Hippocampal formation (tissue), 2 donors: ENCODE data around the gene MIB1.
"Not testable (repeated sequence)": the region's sequence is repeated elsewhere in the genome, so short reads cannot be mapped to it uniquely, and the experiment has no call there.

Source experiments
- DNase-seq, 2 donors: peaks; one replicate each; lab custom pipeline; 2025; lab: John Stamatoyannopoulos, UW

MIB1 gene

GRCh38 chr18:21743166-21743832 is 2.7 kb downstream of the MIB1 start:
- no peak for DNase-seq

- no peak for DNase-seq
Observed at GRCh38 chr18:21745231-21745630, 4.6 kb downstream of the MIB1 start.

DNA sequence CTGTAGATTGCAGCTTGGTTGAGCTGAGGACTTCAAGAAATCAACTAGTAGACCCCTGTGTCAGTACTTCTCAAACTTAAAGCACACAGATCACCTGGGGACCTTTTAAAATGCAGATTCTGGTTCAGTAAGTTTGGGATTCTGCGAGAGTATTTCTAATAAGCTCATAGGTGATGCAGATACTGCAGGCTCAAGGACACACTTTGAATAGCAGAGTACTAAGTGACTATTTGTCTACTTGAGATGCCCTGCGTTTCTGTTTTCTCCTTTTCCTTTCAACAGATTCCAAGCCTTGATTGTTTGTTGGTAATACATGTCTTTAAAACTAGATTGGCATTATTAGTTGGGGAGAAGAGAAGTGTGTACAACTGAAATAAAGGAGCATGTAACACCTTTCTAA is 6.7 kb downstream of the MIB1 start:
- DNase-seq, result no peak

GRCh38 chr18:21747764-21748693 is 7.4 kb downstream of the MIB1 start:
- DNase-seq, result no peak

GRCh38 chr18:21757833-21758232 is 17.2 kb downstream of the MIB1 start:
- no peak for DNase-seq

DNA sequence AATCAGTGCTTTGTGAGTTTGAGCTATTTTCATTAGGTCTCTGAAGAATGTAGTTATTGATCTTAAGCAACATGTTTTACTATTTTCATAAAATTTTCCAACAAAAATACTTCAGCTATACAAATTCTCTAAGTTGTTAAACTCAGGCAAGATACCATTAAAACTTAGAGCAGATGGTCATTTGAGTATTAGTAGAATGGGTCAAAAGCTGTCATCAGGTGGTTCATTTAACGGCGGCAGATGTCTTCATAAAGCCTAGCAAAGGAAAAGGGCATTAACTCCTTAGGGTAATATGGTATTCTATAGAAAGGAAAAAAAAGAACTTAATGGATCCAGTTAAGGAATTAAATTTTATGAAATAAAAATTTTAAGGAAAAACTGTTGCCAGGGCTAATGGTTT is 19.2 kb downstream of the MIB1 start:
- no peak for DNase-seq

- DNase-seq, result no peak
Observed at GRCh38 chr18:21760321-21760720, 19.7 kb downstream of the MIB1 start.

DNA sequence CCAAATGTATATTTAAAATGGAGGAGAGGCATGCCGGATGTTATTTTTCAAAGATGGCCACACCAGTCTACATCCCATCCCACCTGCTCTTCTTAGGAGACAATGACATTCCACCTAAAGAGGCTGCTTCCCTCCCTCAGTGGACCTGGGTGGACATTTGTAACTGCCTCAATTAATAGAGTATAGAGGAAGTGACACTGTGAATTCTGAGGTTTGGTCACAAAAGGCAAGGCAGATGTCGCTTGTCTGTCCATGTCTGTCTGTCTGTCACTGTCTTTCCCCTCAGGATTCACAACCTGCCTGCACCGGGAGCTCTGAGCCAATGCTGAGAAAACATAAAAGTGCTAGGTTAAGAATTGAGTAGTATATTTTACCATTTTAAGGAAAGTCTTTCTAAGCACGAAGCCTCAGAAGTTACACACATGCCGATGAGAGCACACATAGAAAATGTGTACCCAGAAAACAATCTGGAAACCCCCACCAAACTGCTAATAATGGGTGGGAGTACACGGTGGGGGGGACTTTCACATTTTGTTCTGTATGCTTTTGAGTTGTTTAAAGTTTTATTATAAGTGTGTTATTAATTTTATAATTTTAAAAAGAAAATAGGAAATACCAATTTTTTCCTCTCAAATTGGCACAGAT is 21.0 kb downstream of the MIB1 start:
- no peak for DNase-seq

DNA sequence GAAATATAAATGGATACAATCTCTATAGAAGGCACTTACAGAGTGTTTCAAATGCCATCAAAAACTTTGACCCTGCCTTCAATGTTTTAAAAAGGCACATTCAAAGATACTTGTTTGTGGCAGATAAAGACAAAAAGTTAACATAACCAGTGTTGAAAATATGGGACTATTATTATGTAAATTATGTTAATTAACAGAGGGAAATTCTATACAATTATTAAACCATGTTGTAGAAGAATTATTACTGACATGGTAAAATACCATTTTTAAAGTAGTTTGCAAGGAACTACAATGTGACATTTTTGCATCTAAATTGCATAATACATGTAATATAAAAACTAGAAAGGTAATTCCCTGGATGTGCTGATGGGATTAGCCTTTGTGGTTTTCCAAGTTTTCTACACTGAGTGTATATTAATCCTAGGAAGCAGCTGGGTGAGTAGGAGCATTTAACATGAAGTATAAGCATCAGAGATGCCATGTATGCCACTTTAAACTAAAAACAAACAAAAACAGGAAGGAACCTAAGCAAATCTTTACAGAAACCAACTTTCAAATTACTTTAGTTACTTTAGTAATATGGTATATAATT is 21.7 kb downstream of the MIB1 start:
- DNase-seq, result no peak

DNA sequence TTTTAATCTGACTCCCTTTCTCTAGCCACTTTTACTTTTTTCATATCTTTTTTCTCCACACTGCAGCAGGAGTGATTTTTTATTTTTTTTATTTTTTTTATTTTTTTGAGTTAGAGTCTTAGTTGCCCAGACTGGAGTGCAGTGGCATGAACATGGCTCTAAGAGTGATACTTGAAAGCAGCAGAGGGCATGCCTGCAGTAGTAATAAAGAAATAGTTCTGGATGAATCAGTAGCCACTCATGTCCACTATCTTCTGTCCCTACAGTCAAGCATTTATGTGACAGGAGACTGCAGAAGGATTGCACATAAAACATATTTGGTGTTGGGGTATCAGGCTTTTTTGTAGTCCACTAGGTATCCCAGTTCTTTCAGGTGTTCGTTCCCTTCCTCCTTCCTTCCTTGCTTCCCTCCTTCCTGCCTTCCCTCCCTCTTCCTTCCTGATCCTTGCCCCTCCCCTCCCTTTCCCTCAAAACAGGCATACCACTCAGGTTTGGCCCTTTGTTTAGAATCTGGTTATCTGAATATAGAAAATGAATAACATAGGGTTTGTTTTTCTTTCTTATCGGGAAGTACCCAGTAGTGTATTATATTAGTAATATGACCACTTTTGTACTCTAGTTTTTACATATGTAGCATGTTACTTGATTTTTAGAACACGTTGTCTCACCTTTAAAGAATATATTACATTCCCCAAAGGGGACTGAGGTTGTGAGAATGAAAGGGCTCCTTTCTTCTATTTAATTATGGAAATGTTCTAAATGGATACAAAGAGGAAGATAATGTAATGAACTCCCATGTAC is 23.5 kb downstream of the MIB1 start:
- DNase-seq, result no peak

DNA sequence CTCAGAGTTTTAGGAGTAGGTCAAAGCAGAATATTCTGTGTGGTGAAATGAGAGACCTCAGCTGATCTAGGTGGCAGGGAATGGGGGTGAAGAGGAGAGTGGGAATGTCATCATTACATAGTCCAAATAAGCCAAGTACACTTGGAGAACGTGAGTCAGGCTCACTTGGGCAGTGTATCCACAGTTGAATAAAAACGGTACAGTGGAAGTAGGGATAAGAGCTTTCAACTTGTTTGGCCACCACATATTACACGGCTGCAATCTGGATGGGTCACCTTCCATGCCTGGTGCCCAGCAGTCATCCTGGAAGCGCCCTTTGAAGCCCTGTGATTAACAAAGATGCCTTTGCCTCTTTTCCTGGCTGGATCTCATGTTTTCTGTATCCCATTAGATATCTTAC is 28.6 kb downstream of the MIB1 start:
- no peak for DNase-seq

- no peak for DNase-seq
Observed at GRCh38 chr18:21774722-21775121, 34.1 kb downstream of the MIB1 start.

DNA sequence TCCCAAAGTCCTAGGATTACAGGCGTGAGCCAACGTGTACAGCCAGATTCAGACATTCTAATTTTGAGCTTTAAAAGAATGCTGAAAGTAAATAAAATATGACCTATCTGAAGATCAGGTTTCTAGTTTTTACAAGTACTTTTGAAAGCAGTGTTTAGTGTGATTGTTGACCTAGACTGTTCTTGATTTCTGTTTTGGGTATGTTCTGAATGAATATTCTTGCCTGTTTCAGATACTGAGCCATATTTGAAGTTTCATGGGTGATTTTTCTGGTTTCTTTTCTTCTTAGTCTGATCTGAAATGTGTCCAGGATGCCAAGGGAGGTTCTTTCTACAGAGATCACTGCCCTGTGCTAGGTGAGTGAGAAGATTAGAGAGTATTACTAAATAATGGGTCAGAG is 37.2 kb downstream of the MIB1 start:
- no peak for DNase-seq

DNA sequence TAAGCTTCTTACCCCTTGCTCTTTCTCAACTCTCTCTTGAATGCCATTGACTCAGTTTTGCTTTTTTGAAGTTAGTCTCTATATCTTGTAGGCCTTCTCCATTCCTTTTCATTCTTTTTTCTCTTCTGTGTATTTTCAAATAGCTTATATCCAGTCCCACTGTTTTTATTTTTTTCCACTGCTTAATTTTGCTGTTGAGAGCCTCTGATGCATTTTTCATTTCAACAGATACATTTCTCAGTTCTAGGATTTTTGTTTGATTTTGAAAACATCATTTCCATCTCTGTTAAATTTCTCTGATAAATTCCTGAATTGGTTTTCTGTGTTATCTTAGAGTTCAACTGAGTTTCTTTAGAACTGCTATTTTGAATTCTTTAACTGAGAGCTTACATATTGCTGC is 45.9 kb downstream of the MIB1 start:
- DNase-seq, result no peak

- DNase-seq, result not testable (repeated sequence)
Observed at GRCh38 chr18:21796089-21796488, 55.5 kb downstream of the MIB1 start.

- DNase-seq, result no peak
Observed at GRCh38 chr18:21798126-21798525, 57.5 kb downstream of the MIB1 start.

DNA sequence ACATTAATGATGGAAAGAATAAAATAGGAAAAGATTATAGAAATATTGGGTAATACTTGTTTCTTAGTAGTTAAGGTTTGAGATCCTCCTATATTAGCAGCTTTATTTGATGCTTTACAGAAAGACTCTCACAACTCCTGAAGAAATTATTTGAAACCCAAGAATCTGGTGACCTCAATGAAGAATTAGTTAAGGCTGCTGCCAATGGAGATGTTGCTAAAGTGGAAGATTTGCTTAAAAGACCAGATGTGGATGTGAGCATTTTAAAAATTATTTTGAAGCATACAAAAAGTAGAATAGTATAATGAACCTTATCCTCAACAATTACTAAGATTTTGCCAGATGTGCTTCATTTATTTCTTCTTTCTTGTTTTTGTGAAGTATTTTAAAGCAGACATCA is 59.1 kb downstream of the MIB1 start:
- no peak for DNase-seq

DNA sequence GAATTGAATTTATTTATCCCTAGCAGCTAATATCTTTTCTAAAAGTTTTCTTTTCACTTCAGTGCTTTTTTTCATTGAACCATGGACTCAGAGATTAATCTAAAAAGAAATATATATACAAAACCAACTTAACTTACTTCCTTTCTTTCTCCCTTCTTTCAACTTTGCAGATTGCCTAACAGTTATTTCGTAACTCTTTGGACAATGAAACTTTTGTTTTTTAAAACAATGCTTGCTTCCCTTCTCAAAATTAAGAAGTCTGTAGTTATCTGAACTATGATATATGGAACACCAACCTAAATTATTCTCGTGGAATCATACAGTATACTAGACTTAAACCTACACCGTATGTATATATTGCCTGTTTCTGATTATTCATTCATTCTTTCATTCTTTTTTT is 62.9 kb downstream of the MIB1 start:
- no peak for DNase-seq

DNA sequence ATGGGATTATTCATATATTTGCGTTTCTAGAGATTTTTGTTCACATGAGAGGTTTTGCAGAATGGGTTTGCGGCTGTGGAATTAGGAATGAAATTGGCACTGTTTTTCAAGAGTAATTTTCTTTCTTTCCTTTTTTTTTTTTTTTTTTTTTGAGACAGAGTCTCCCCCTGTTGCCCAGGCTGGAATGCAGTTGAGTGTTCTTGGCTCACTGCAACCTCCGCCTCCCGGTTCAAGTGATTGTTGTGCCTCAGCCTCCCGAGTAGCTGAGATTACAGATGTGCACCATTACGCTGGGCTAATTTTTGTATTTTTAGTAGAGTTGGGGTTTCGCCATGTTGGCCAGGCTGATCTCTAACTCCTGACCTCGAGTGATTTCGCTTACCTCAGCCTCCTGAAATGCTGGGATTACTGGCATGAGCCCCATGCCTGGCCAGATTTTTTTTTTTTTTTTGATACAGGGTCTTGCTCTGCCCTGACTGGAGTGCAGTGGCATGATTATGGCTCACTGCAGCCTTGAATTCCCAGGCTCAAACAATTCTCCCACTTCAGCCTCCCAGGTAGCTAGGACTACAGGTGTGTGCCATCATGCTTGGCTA is 65.3 kb downstream of the MIB1 start:
- DNase-seq, result no peak

DNA sequence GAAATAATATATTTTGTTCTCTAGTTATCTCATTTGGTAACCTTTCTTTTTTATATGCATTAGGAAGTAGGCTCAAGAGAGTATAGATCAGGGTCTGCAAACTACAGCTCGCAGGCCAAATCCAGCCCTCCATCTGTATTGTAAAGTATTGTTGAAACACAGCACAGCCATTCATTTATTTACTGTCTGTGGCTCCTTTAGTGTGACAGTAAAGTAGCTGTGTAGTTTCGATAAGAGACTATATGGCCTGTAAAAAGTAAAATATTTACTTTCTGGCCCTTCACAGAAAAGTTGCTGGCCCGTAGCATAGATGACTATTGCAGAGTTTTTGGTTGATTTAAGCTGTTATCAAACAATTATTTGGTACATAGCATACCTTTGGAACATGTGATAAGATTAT is 67.6 kb downstream of the MIB1 start:
- no peak for DNase-seq

DNA sequence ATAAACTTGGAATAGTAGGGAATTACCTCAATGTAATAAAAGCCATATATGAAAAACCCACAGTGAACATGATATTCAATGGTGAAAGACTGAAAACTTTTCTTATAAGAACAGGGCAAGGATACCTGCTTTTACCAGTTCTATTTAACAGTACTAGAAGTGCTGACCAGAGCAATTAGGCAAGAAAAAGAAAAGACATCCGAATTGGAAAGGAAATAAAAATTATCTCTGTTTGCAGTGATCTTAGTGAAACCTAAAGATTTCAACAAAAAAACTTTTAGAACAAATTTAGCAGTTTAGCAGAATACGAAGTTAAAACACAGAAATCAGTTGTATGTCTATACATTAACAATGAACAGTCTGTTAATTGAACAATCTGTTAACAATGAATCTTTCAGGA is 69.1 kb downstream of the MIB1 start:
- no peak for DNase-seq
